GM23338 (cell line): Measurements from ENCODE around the gene CMIP. TPM values are rescaled to one million over a fixed set of nuclear protein-coding genes. Genes with fewer than 3 reads are reported as not detected.

Experiments used
- ATAC-seq: fragments of 200-7000 bp; cut with Tn5 transposase; 3 replicates; pipeline ENCODE4 v1.9.1; 2020
- DNase-seq: peaks from one replicate; pipeline ENCODE4 v3.0.0-alpha.2; 2015; ENCODE audit warnings: low spot score
- H2AFZ ChIP-seq: fragments of 200-600 bp; sonication (generic); 2 replicates; pipeline ENCODE4 v1.8.0; 2016; ENCODE audit warnings: antibody characterized with exemption, mild to moderate bottlenecking, moderate library complexity
- H3F3A ChIP-seq: fragments of 200-600 bp; sonication (generic); replicated peaks from 2 replicates; pipeline ENCODE4 v1.8.0; 2017; ENCODE audit warnings: antibody characterized with exemption, mixed run types, low read depth
- H3K27ac ChIP-seq: fragments of 200-600 bp; sonication (generic); 2 replicates; pipeline ENCODE4 v1.6.1; 2016; ENCODE audit warnings: low read depth
- H3K27me3 ChIP-seq: fragments of 200-600 bp; sonication (generic); 2 replicates; pipeline ENCODE4 v1.8.0; 2016; ENCODE audit warnings: mild to moderate bottlenecking, mixed run types, moderate library complexity; ENCODE audit not compliant: insufficient read depth
- H3K36me3 ChIP-seq: fragments of 200-600 bp; sonication (generic); 2 replicates; pipeline ENCODE4 v1.8.0; 2016; ENCODE audit warnings: mild to moderate bottlenecking; ENCODE audit not compliant: insufficient read depth
- H3K4me1 ChIP-seq: fragments of 200-600 bp; sonication (generic); 2 replicates; pipeline ENCODE4 v1.8.0; 2016; ENCODE audit warnings: mild to moderate bottlenecking, moderate library complexity; ENCODE audit not compliant: insufficient read depth
- H3K4me2 ChIP-seq: fragments of 200-600 bp; sonication (generic); 2 replicates; pipeline ENCODE4 v1.7.1; 2017; ENCODE audit warnings: mixed run types
- H3K4me3 ChIP-seq: fragments of 200-600 bp; sonication (generic); 2 replicates; pipeline ENCODE4 v1.6.1; 2016; ENCODE audit warnings: mixed run types
- H3K79me2 ChIP-seq: fragments of 200-600 bp; sonication (generic); replicated peaks from 2 replicates; pipeline ENCODE4 v1.8.0; 2017; ENCODE audit warnings: mild to moderate bottlenecking; ENCODE audit not compliant: insufficient read depth
- H3K9me2 ChIP-seq: fragments of 200-600 bp; sonication (generic); 2 replicates; pipeline ENCODE4 v1.8.0; 2017; ENCODE audit not compliant: insufficient read depth
- H4K20me1 ChIP-seq: fragments of 200-600 bp; sonication (generic); replicated peaks from 2 replicates; pipeline ENCODE4 v1.8.0; 2017; ENCODE audit warnings: mild to moderate bottlenecking; ENCODE audit not compliant: insufficient read depth
- H3K27ac Mint-ChIP-seq: 2 replicates; pipeline ENCODE4 v1.8.0; 2020; ENCODE audit warnings: inconsistent platforms, mild to moderate bottlenecking, moderate library complexity, mixed read lengths
- H3K27me3 Mint-ChIP-seq: 3 replicates; pipeline ENCODE4 v1.8.0; 2022; ENCODE audit warnings: low read depth, mild to moderate bottlenecking, moderate library complexity, mixed read lengths, inconsistent platforms; ENCODE audit not compliant: insufficient read depth, poor library complexity
- H3K36me3 Mint-ChIP-seq: 3 replicates; pipeline ENCODE4 v1.8.0; 2021; ENCODE audit warnings: low read depth, mild to moderate bottlenecking, inconsistent platforms, moderate library complexity, mixed read lengths
- H3K4me1 Mint-ChIP-seq: 3 replicates; pipeline ENCODE4 v1.8.0; 2020; ENCODE audit warnings: mild to moderate bottlenecking, inconsistent platforms, mixed read lengths
- H3K4me3 Mint-ChIP-seq: 3 replicates; pipeline ENCODE4 v1.8.0; 2021; ENCODE audit warnings: moderate library complexity, mild to moderate bottlenecking, inconsistent platforms, mixed read lengths
- H3K9me3 Mint-ChIP-seq: 3 replicates; pipeline ENCODE4 v1.8.0; 2020; ENCODE audit warnings: moderate library complexity, mild to moderate bottlenecking, inconsistent platforms, mixed read lengths
- CREB1 ChIP-seq: fragments of 250-450 bp; sonication (Bioruptor Pico); IDR thresholded peaks from 2 replicates; pipeline ENCODE4 v1.5.0; 2020; ENCODE audit warnings: low read depth, mild to moderate bottlenecking, moderate library complexity
- CTCF ChIP-seq, 2 experiments: fragments of 200-600 bp in 1 of 2; sonication (generic) in 1 of 2; conservative IDR thresholded peaks; 2 replicates each; pipeline versions ENCODE4 v1.5.1 to v1.6.1; 2016 to 2017; ENCODE audit warnings: antibody characterized with exemption in 2 of 2, low read depth in 2 of 2, mild to moderate bottlenecking in 2 of 2, moderate library complexity in 1 of 2
- EZH2phosphoT487 ChIP-seq: fragments of 200-600 bp; sonication (generic); IDR thresholded peaks from one replicate; pipeline ENCODE4 v1.8.1; 2018; ENCODE audit warnings: antibody characterized with exemption; ENCODE audit not compliant: unreplicated experiment
- JUNB ChIP-seq: IDR thresholded peaks from one replicate; pipeline ENCODE4 v1.6.1; 2016; ENCODE audit warnings: antibody characterized with exemption; ENCODE audit not compliant: unreplicated experiment
- NANOG ChIP-seq: IDR thresholded peaks from 2 replicates; pipeline ENCODE4 v1.6.1; 2016; ENCODE audit warnings: antibody characterized with exemption, borderline replicate concordance
- REST ChIP-seq: IDR thresholded peaks from one replicate; pipeline ENCODE4 v1.6.1; 2018; ENCODE audit warnings: antibody characterized with exemption; ENCODE audit not compliant: unreplicated experiment
- ZNF114 ChIP-seq: fragments of 250-450 bp; sonication (Bioruptor Pico); IDR thresholded peaks from 2 replicates; pipeline ENCODE4 v1.5.0; 2020; ENCODE audit warnings: mild to moderate bottlenecking, moderate library complexity
- ZNF462 ChIP-seq: fragments of 250-450 bp; sonication (Bioruptor Pico); IDR thresholded peaks from 2 replicates; pipeline ENCODE4 v1.5.0; 2020; ENCODE audit warnings: mild to moderate bottlenecking, moderate library complexity
- polyA plus RNA-seq: library from polyadenylated mRNA; unstranded; fragments of >200 nt; fragmentation: Nextera tagmentation; extraction: Ambion mirVana; gene quantifications from 2 replicates; pipeline ENCODE4 v1.2.1, GENCODE V29; 2016
- total RNA-seq: library from RNA; depleted of rRNA; stranded (reverse); fragments of >200 nt; shearing (Covaris generic); gene quantifications from 2 replicates; pipeline ENCODE4 v1.2.3, GENCODE V29; 2014

CMIP gene
- total and polyA plus RNA-seq, 2 experiments from 2014 or later: 9.5 to 62.3 TPM

GRCh38 chr16:81642943-81643342 is 198.3 kb downstream of the CMIP start:
- no peak for TF ChIP-seq CREB1 (CRISPR knock-in tag)
- TF ChIP-seq CTCF (conservative IDR thresholded peaks at IDR 0.05; ENCODE audit: low read depth in 2 of 2): no peak
- no peak for TF ChIP-seq ZNF114 (CRISPR knock-in tag)
- TF ChIP-seq EZH2phosphoT487: no peak
- TF ChIP-seq NANOG: no peak
- no peak for TF ChIP-seq JUNB
- TF ChIP-seq REST: no peak
- TF ChIP-seq ZNF462 (CRISPR knock-in tag): no peak
- H3K27ac Mint-ChIP-seq: no peak overlapping the region
- Histone ChIP-seq H3K27me3 (no peaks in the 10 kb centered on the region), H3K27ac (no peak overlapping the region), H3K4me1 (no peaks in the 10 kb centered on the region; the same call in 1 of the 2 replicates), H2AFZ (no peak overlapping the region), H3K9me2 (no peaks in the 10 kb centered on the region; the same call in 1 of the 2 replicates), H3K36me3 (no peaks in the 10 kb centered on the region), H3K4me2 (no peak overlapping the region), H3K4me3 (no peak overlapping the region), H4K20me1 (peaks cover 16% of the 10 kb centered on the region), H3F3A (no peaks in the 10 kb centered on the region), H3K79me2 (peaks cover 38% of the 10 kb centered on the region)
- ATAC-seq (no peak), DNase-seq (no peak)
- no peak overlapping the region for H3K4me3 Mint-ChIP-seq
- peaks cover 35% of the 10 kb centered on the region for H3K4me1 Mint-ChIP-seq
- H3K36me3 Mint-ChIP-seq: no peaks in the 10 kb centered on the region
- no peaks in the 10 kb centered on the region; the same call in 2 of the 3 replicates for H3K9me3 Mint-ChIP-seq
- H3K27me3 Mint-ChIP-seq: peaks cover 17% of the 10 kb centered on the region
